Adipocyte (in vitro differentiated cells): ENCODE results near the gene BACH2.
"Not testable (repeated sequence)": the region's sequence is repeated elsewhere in the genome, so short reads cannot be mapped to it uniquely, and the experiment has no call there.

ENCODE experiments used
- DNase-seq: peaks from one replicate; pipeline ENCODE4 v3.0.0-alpha.2; 2015; ENCODE audit warnings: low read depth
- H3K27me3 ChIP-seq: replicated peaks from 2 replicates; pipeline ENCODE4 v1.7.0; 2013; ENCODE audit warnings: mild to moderate bottlenecking, low read length, moderate library complexity; ENCODE audit not compliant: control insufficient read depth, insufficient read depth
- H3K36me3 ChIP-seq: 2 replicates; pipeline ENCODE4 v1.7.0; 2013; ENCODE audit warnings: low read length, mild to moderate bottlenecking, moderate library complexity; ENCODE audit not compliant: control insufficient read depth, insufficient read depth, severe bottlenecking
- H3K4me1 ChIP-seq: 2 replicates; pipeline ENCODE4 v1.7.0; 2013; ENCODE audit warnings: mild to moderate bottlenecking, low read length, moderate library complexity; ENCODE audit not compliant: control insufficient read depth, insufficient read depth
- H3K4me3 ChIP-seq: 2 replicates; pipeline ENCODE4 v1.7.0; 2013; ENCODE audit warnings: mild to moderate bottlenecking, low read length, moderate library complexity
- H3K9ac ChIP-seq: 2 replicates; pipeline ENCODE4 v1.7.0; 2013; ENCODE audit warnings: mild to moderate bottlenecking, low read length, moderate library complexity
- H3K9me3 ChIP-seq: 2 replicates; pipeline ENCODE4 v1.7.0; 2013; ENCODE audit warnings: mild to moderate bottlenecking, low read length, moderate library complexity; ENCODE audit not compliant: control insufficient read depth

Gene BACH2

DNA sequence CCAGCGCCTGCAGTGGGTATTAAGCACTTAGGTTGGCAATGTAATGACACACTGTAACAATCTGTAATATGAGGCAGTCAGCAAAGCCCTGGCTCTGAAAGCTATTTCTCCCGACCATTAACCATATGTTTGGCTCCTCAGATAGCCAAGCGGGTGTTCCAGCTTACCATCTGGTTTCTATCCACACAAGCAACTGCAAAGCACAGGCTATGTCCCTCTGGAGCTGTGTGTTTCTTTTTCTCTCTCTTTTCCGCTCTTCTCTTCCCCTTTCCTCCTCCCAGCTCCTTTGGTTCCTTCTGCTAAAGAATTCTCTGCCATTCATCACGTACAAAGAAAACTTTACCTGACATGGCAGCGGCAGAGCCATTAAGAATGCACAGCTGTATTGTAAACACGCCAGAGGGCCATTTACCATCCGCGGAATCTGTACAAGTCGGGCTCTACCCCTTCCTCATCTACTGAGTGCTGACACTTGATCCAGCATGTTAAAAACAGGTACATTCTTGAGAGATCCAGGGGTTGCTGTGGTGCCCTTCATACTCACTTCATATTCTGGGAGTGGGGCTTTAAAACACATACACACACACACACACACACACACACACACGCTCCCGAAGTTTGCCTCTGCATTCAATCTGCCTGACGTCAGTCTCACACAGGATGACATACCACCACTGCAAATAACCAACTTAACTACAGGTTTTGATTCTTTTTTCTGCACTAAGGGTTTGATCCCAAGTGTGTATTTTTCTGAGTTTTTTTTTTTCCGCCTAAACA is 77.2 kb downstream of the BACH2 start:
- Histone ChIP-seq H3K36me3 (no peaks in the 10 kb centered on the region), H3K4me1 (peaks cover 27% of the 10 kb centered on the region), H3K9me3 (peaks cover 10% of the 10 kb centered on the region), H3K9ac (peak overlapping the region; percentile 32), H3K4me3 (peak overlapping the region; percentile 74), H3K27me3 (no peaks in the 10 kb centered on the region)
- peak; percentile 85 for DNase-seq

DNA sequence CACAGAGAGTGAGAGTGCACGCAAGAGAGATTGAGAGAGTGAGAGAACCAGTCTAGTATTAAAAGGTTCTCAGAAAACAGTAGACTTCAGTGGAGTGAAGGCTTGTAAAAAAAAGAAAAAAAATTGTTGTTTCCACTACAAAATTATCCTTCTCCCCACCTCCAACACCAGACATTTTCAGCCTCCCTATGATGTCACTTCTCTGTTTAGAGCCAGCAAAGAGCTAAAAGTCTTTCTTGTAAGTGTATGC is 77.8 kb downstream of the BACH2 start:
- H3K27me3 ChIP-seq = no peaks in the 10 kb centered on the region
- H3K36me3 ChIP-seq = no peaks in the 10 kb centered on the region
- peak overlapping the region; percentile 74 for H3K4me3 ChIP-seq
- H3K9ac ChIP-seq = peak overlapping the region; percentile 32
- H3K4me1 ChIP-seq = peaks cover 27% of the 10 kb centered on the region
- H3K9me3 ChIP-seq = peaks cover 10% of the 10 kb centered on the region
- no peak for DNase-seq

- Histone ChIP-seq H3K4me1 (peaks cover 27% of the 10 kb centered on the region), H3K27me3 (no peaks in the 10 kb centered on the region), H3K9ac (peak overlapping the region; percentile 67), H3K4me3 (peak overlapping the region; percentile 74), H3K9me3 (peaks cover 3% of the 10 kb centered on the region), H3K36me3 (no peaks in the 10 kb centered on the region)
- peak; percentile 74 for DNase-seq
Measured at GRCh38 chr6:90217506-90218127, 79.0 kb downstream of the BACH2 start.

GRCh38 chr6:90216072-90216977 is 80.3 kb downstream of the BACH2 start:
- H3K36me3 ChIP-seq = no peaks in the 10 kb centered on the region
- no peak overlapping the region for H3K9ac ChIP-seq
- no peak overlapping the region for H3K4me3 ChIP-seq
- H3K4me1 ChIP-seq = peaks cover 27% of the 10 kb centered on the region
- no peaks in the 10 kb centered on the region for H3K9me3 ChIP-seq
- H3K27me3 ChIP-seq = no peaks in the 10 kb centered on the region
- no peak for DNase-seq

DNA sequence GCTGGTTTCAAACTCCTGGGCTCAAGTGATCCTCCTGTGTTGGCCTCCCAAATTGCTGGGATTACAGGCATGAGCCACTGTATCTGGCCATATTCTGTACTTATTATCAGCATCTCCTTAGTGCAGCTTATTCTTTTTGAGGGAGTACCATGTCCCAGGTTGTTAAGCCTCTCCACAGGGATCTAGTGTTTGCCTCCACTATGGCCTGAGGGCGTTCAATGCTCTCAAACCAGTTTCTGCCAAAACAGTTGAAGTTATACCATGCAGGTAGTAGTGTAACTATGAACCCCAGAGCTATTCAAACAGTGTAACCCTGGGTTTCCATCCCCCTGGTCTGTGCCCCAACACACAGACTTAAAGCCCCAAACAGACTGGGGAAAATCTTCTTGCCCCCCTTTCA is 81.7 kb downstream of the BACH2 start:
- no peaks in the 10 kb centered on the region for H3K9me3 ChIP-seq
- no peak overlapping the region for H3K4me3 ChIP-seq
- no peaks in the 10 kb centered on the region for H3K27me3 ChIP-seq
- no peak for DNase-seq
- H3K9ac ChIP-seq = no peak overlapping the region
- peaks cover 27% of the 10 kb centered on the region for H3K4me1 ChIP-seq
- no peaks in the 10 kb centered on the region for H3K36me3 ChIP-seq

DNA sequence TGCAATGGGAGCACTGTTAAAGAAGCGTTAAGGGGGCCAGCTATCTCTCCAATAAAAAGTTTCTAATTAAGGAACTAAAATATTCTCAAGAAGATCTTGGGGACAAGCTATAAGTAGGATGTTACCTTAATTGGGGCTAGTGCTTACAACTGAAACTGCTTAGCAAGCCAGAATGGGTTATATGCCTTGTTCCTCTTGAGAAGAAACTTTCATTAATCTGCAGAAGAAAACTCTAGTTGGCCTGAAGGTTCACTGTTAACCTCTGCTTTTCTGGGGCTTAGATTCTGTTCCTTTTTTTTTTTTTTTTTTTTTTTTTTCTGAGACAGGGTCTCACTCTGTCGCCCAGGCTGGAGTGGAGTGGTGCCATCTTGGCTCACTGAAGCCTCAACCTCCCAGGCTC is 82.2 kb downstream of the BACH2 start:
- H3K27me3 ChIP-seq = no peaks in the 10 kb centered on the region
- no peak overlapping the region for H3K4me3 ChIP-seq
- no peaks in the 10 kb centered on the region for H3K36me3 ChIP-seq
- peaks cover 23% of the 10 kb centered on the region for H3K4me1 ChIP-seq
- no peak for DNase-seq
- H3K9me3 ChIP-seq = no peaks in the 10 kb centered on the region
- H3K9ac ChIP-seq = no peak overlapping the region

DNA sequence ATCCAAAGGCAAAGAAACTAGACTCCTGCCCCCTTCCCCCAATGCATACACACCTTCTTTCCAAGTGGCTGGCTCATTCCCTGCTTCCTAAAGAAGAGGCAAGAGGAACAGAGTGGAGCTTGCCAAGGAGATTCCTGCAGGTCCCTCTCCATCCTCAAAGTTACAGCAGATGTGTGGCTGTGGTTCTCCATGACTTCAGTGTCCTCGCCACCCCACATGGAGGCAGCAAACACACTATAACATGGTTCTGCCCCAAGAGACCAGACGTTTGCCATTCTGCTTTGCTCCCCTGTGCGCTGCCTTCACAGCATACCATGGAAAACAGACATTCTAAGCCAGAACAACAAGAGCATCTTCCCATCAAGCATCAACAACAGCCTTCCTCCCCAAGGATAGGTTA is 84.4 kb downstream of the BACH2 start:
- H3K4me1 ChIP-seq = peaks cover 4% of the 10 kb centered on the region
- DNase-seq = no peak
- H3K9me3 ChIP-seq = no peaks in the 10 kb centered on the region
- no peak overlapping the region for H3K9ac ChIP-seq
- H3K36me3 ChIP-seq = no peaks in the 10 kb centered on the region
- H3K4me3 ChIP-seq = no peak overlapping the region
- no peaks in the 10 kb centered on the region for H3K27me3 ChIP-seq

DNA sequence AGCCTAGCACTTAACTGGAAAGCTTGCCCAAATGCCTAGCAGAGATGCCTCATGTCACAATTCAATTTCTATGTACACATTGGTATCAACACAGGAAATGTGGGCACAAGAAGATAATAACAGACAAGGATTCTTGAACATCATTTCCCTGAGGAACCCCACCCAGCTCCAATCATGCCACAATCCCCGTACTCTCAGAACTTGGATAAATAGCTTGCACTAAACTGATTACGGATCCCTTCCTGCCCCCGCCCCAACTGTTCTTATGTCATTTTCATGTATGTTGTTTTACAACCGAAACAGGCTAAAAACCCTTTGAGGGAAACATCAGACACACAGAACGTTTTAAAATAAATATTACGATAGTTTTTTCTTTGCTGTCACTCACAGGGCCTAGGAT is 87.1 kb downstream of the BACH2 start:
- no peak overlapping the region for H3K4me3 ChIP-seq
- no peak for DNase-seq
- H3K4me1 ChIP-seq = no peaks in the 10 kb centered on the region
- no peaks in the 10 kb centered on the region for H3K27me3 ChIP-seq
- H3K9me3 ChIP-seq = no peaks in the 10 kb centered on the region
- H3K36me3 ChIP-seq = no peaks in the 10 kb centered on the region
- no peak overlapping the region for H3K9ac ChIP-seq

- not testable (repeated sequence) for DNase-seq, H3K9me3 ChIP-seq, H3K4me1 ChIP-seq, H3K27me3 ChIP-seq, H3K36me3 ChIP-seq, H3K4me3 ChIP-seq, H3K9ac ChIP-seq
Measured at GRCh38 chr6:90208690-90209089, 88.0 kb downstream of the BACH2 start.

- Histone ChIP-seq H3K4me1 (peaks cover 6% of the 10 kb centered on the region), H3K27me3 (no peaks in the 10 kb centered on the region), H3K4me3 (no peak overlapping the region), H3K9me3 (no peaks in the 10 kb centered on the region), H3K36me3 (no peaks in the 10 kb centered on the region), H3K9ac (no peak overlapping the region)
- no peak for DNase-seq
Measured at GRCh38 chr6:90204327-90205056, 92.2 kb downstream of the BACH2 start.

GRCh38 chr6:90203672-90204071 is 93.0 kb downstream of the BACH2 start:
- H3K4me3 ChIP-seq = no peak overlapping the region
- H3K4me1 ChIP-seq = peaks cover 6% of the 10 kb centered on the region
- no peaks in the 10 kb centered on the region for H3K36me3 ChIP-seq
- H3K27me3 ChIP-seq = no peaks in the 10 kb centered on the region
- no peaks in the 10 kb centered on the region for H3K9me3 ChIP-seq
- no peak for DNase-seq
- H3K9ac ChIP-seq = no peak overlapping the region
